HL-60 (cell line): Measurements from ENCODE around the gene TUBGCP6.

Experiments used
- CTCF ChIP-seq: IDR thresholded peaks from one replicate; pipeline ENCODE4 v1.5.1; 2011; ENCODE audit warnings: low read length, control low read depth, inconsistent platforms; ENCODE audit not compliant: insufficient read depth
- GABPA ChIP-seq: IDR thresholded peaks from 2 replicates; pipeline ENCODE4 v1.6.1; 2012; ENCODE audit warnings: low read depth
- POLR2AphosphoS5 ChIP-seq: IDR thresholded peaks from 2 replicates; pipeline ENCODE4 v1.6.1; 2012; ENCODE audit warnings: low read depth
- REST ChIP-seq: IDR thresholded peaks from 2 replicates; pipeline ENCODE4 v1.6.1; 2012; ENCODE audit warnings: low read depth; ENCODE audit not compliant: insufficient replicate concordance

GRCh38 chr22:50228366-50228765, 16.5 kb downstream of the TUBGCP6 start:
- no peak for TF ChIP-seq REST
- TF ChIP-seq CTCF = no peak
- no peak for TF ChIP-seq POLR2AphosphoS5
- TF ChIP-seq GABPA = no peak
